Measurements from ENCODE around the gene GLMP.

- TF ChIP-seq CTCF (IDR thresholded peaks at IDR 0.05) (no peak), POLR2A (IDR thresholded peaks at IDR 0.05) (no peak)
Measured at GRCh38 chr1:156262461-156263287, 32.8 kb downstream of the GLMP start.
